ENCODE data around the gene ST6GALNAC4. TPM values are rescaled to one million over a fixed set of nuclear protein-coding genes. Genes with fewer than 3 reads are reported as not detected.
A peak's percentile ranks its signal among the peaks of the same experiment; 100 is the strongest.

Gene ST6GALNAC4
- polyA plus RNA-seq, 1 donor = 48.9 TPM

DNA sequence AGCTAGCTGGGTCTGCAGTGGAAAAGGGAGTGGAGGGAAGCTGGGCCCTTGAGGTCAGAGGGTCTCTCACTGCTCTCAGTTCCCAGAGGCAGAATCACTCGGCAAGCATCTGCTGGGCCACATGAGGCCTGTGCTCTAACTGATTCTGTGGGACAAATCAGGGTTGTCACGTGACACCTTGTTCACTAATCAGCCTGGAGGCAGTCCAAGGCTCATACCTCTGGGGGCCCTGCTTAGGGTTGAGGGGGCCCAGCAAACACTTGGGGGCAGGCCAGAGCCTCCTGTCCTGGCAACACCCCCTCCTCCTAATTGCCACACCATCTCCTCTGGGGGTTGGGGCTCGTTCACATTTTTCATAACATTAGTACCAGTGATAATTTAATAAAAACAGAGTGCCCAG is 29.9 kb upstream of the ST6GALNAC4 start:
- no peak for DNase-seq (ENCODE audit: low read depth)

DNA sequence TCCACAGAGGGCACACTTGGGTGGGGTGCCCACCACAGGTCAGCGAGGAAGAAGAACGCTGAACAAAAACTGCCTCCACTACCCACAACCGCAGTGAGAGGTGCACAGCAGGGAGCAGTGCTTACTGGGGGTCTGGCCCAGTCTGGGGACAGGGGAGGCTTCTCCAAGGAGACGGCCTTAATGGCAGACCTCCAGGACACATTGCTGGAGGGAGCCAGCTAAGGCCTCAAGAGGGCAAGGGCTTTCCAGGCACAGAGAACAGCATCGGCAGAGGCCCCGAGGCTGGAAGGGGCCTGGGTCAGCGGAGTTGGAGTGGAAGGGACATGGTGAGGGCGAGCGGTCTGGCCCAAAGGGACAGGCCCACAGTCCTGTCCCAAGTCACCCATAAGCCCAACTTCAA is 29.1 kb upstream of the ST6GALNAC4 start:
- DNase-seq (ENCODE audit: low read depth) = no peak

DNA sequence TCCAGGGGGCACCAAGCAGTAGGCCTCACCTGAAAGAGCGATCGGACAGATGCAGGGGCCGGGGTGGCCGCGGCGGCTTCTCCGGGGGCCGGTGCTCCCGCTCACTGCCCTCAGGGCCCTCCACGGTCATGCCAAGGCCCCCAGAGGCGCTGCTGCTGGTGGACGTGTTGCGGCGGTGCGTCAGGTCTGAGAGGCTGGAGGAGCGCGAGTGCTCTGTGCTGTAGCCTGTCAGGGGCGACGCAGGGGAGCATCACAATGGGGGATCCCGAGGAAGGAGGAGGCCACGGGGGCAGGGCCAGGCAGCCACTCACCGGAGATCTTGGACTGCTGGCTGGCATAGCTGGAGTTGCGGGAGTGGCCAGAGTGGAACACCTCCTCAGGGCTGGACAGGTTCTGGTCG is 28.5 kb upstream of the ST6GALNAC4 start:
- no peak for DNase-seq (ENCODE audit: low read depth)

DNA sequence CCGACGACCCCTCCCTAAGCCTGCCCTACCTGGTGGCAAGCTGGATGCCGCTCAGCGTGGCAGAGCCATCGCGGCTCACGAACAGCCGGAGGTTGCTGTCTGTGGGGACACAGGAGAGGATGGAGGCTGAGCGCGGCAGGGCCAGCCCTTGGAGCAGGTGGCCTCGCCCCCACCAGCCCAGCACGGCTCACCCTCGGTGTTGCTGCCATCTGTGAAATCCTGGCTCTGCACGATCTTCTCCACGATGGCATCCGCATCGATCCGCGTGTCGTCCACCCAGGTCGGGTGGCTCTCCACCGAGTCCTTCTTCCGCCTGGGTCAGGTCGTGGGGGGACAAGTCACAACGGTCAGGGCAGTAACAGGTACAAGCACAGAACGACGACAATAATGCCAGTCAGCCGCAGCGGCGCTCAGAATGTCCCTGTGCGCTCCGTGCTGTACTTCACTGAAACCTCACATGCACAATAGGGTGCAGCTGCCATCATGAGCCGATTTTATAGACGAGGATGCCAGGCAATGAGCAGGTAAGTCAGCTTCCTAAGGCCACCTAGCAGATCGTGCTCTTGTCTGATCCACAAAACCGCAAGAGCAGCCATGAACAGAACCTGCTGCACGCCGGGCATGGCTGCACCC is 27.9 kb upstream of the ST6GALNAC4 start:
- DNase-seq (ENCODE audit: low read depth) = no peak

DNA sequence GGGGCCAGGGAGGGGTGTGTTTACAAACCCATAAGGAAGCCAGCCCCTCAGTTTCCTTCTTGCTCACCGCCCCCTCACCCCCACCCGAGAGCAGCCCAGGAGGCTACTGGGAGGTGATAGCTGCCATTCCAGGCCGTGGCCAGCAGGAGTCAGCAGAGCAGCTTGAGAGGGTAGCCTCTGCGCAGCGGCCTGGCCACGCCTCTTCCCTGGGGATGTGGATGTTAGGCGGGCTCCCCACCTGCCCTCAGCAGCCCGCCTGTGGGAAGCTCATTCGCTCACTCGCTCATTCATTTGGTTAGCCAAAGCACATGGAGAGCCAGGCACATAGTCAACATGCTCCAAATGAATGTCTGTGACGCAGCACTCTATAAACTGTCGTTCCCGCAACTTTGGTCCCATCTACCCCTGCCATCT is 26.9 kb upstream of the ST6GALNAC4 start:
- DNase-seq (ENCODE audit: low read depth) = no peak

DNA sequence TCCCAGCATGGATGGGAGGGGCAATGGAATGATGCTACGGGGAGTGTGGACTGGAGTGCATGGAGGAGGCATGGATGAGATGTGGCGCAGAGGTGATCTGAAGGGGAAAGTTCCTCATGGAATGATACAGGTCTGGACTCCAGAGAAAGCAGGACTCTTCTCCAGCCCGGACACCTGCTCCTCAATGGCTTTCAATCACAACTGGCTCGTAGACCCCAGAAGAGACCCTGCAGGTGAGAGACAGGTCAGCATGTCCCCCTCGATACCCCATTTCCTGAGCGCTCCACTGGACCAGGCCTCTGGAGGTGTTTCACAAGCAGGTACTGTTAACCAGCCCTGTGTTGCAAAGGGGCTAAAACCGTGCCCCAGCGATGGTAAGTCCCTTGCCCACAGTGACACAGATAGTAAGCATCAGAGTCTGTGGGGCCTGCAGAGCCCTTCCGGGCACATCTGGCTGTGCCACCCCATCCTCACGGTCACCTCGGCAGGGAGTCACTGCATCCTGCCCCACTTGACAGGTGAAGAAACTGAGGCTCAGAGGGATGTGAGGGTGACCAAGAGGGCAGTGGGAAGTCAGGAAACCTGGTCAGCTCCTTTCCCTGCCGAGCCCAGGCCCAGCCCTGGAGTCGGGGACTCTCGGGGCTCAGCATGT is 26.3 kb upstream of the ST6GALNAC4 start:
- DNase-seq (ENCODE audit: low read depth) = no peak

DNA sequence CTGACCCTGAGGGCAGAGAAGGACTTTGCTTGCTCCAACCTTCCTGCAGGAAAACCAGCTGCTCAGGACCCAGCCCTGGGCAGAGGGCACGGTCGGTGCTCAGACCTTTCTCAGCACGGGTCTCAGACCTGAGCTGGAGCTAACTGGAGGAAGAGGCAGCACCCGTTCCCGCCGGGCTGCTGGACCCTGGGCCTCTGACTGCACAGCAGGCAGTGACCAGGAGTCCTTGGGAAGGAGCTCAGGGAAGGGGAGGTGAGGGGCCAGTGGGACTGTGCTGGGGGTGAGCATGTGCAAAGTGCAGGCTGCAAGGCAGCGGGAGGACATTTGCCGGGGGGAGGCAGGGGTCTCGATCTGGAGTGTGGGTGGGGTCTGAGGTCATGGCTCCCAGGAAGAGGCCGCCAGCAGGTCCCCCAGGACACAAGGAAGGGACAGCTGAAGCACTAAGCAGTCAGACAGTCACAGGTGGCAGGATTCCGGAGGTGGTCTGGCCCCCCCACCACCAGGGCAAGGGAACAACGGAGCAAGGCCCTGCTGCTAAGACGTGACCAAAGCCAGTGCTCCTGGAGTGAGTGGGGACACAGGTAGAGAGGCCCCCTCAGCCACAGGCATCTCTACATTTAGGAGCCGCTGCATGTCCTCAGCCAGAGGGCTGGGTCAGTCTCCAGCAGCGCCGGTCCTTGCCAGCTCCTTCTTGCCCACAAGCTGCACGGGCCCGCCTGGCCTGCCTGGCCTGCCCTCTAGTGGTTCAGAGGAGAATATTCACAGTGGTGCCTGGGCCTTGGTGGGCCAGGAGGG is 25.6 kb upstream of the ST6GALNAC4 start:
- DNase-seq (ENCODE audit: low read depth) = no peak

DNA sequence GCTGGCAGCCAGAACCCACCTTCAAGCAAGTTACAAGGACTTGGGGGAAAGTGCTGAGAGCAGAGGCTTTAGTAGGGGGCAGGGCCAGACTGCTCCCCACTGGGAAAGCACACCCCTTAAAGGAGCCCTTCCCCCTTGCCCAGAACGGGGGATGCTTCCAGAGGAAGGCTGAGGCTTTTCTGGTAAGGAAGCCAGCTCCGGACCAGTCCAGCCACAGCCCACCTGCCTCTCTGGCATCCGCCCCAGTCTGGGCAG is 25.0 kb upstream of the ST6GALNAC4 start:
- no peak for DNase-seq (ENCODE audit: low read depth)

DNA sequence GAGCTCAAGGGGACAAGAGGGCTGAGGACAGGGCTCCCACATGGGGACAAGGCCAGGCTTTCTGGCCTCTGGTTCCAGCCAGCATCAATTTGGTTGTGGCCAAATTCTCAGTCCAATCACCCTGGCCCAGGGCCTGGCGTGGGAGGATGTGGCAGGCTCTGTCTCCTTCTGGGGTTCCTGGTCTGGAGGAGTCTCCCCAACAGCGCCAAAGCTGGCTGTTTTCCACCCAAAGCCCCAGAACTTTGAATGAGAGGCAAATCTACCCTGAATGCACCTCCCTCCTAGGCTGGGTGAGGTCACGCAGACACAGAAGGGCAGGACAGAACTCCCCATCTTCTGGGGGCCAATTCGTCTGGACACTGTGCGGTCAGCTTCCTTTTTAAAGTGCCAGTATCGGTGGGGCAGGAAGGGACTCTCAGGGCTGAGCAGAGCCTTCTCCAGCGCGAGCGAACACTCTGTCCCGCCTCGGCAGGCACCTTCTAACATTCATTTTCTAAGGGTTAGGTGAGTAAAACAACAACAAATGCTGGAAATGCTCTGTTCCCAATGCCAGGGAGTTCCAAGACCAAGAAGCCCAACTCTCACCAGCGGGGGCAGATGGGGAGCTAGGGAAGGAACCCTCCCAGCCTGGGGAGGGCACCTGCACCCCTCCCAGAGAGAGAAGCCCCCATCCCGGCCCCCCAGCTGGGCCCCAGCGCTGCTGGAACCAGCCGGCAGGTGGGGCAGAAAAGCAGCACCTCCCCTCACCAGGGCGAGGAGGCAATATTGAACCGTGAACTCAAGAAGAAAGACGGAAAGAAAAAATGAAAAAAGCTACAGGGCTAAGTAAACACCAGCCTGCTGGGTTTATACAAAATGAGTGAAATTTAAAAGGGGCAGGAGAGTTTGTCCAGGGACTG is 24.5 kb upstream of the ST6GALNAC4 start:
- no peak for DNase-seq (ENCODE audit: low read depth)

DNA sequence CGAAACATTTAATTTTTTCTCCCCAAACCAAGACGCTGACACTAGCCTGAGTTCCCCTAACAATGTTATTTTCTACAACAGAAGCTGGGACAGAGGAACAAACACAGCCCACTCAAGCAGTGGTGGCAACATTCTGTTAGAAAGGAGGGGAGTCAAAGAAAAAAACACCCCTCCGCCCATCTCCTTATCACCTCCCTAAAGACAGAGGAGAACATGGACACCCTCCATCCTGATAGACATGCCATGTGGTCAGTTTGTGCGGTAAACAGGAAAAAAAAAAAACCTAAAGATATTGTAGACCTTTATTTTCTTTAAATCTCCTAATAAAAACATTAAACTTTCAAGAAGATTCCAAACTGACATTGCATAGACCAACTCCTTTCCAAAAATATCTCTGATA is 23.8 kb upstream of the ST6GALNAC4 start:
- no peak for DNase-seq (ENCODE audit: low read depth)

DNA sequence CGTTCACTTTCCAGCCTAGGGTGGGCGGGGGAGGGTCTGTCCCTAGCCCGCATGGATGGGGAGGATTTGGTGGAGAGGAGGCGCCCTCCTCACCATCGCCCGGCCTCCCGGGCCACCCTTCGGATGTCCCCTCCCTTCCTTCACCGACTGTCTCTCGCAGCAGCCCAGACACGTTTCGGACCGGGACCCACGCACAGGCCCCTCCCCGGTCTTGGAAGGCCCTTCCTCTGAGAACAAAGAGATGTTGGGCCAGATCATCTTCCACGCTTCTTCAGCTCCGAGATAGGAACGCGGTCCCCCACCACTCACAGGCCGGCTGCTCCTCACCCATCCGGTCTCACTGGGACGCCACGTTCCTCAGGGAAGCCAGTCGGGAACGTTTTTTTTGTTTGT is 21.5 kb upstream of the ST6GALNAC4 start:
- DNase-seq (ENCODE audit: low read depth) = no peak

DNA sequence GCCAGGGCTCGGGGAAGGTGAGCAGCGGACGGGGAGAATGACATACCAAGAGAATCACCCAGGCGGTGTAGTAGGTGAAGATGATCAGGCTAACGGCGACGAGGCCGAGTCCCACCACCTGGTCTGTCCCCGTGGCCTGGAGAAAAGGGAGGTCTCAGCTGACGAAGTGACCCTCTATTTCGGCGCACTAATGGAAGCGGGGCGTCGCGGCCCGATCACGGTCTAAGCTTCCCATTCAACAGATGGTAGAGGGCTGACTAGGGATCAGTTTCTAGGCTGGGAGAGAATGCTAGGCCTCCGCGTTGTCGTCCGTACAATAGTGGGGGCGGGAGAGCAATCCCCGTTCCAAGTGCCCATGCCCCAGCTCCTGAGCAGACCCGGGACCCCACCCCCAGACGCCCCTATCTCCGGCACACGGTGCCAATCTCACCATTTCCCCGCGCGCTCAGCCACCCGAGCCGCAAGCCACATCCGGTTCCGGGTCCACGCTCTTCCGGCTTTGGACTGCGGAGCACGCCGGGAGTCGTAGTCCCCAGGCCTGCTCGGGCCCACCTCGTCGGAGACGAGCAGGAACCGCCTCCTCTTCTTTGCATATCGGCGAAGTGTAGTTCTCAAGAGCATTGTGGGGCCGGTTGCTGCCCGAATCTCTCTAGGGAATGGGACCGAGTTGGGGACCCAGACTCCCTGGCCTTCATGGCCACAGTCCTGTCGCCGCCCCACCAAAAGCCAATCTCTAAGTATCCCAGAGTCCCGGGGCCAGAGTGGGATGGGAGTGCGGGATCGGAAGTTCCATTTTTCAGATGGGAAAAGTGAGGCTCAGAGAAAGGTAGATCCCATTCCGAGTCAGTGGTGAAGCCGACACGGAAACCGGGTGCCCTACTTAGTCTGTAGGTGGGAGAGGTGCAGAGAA is 20.8 kb upstream of the ST6GALNAC4 start, which contains the start of gene DPM2:
Gene DPM2, minus strand, starts transcription at position 467 of the 910 bp plus-strand sequence. Its CDS starts 34 bp downstream, at position 433.
- DNase-seq (ENCODE audit: low read depth) = peak; percentile 75

DNA sequence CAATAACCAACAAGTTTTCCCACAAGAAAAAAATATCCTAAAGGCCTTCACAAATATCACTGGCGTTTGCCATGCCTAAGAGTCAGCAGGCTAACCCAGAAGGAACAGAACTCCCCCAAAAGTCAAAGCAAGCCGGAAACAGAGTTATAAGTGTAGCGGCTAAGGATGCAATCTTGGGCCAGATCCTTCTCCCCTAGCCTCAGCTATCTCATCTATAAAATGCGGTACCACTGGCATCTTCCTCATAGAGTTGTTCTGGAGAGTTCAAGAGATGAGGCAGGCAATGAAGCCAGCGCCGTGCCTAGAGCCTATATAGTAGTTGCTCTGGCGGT is 20.2 kb upstream of the ST6GALNAC4 start:
- DNase-seq (ENCODE audit: low read depth) = no peak

DNA sequence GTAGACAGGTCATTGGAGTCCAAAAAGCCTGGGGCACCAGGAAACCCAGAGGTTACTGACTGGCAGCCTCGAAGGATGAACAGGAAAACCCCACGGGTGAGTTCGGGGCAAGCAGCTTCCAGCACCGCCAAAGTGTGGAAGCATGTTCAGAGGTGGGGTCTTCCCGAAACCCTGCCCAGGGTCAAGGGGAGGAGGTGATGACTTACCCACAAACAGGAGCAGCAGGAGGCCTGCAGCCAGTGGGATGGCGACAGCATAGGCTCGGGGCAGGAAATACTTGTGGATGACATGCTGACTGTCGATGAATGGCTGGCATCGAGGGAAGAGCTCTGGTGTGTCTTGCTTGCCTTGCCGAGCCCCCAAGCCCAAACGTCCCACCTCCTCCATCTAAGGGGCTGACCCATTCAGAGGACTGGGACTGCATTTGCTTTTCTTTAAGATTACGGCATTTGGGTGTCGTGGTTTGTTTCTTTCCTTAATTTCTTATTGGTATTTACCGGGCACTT is 19.6 kb upstream of the ST6GALNAC4 start:
- no peak for DNase-seq (ENCODE audit: low read depth)

DNA sequence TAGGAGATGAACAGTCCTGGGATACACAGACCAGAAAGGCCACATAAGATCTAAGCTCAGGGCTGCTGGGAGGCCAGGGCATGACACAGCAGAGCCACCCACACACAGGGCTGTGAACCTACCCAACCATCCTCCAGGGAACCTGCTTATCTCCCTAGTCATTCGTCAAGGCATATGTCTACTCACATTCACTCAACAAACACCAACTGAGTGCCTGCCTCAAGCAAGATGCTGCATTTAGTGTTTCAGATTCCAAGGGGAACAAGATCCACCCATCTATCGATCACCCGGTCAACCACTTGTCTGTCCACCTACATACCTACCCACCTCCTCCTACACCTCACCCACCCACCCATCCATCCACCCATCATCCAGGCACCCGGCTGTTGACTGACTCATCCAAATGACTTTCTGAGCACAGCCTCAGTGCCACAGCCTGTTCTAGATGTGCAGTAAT is 19.0 kb upstream of the ST6GALNAC4 start:
- no peak for DNase-seq (ENCODE audit: low read depth)

DNA sequence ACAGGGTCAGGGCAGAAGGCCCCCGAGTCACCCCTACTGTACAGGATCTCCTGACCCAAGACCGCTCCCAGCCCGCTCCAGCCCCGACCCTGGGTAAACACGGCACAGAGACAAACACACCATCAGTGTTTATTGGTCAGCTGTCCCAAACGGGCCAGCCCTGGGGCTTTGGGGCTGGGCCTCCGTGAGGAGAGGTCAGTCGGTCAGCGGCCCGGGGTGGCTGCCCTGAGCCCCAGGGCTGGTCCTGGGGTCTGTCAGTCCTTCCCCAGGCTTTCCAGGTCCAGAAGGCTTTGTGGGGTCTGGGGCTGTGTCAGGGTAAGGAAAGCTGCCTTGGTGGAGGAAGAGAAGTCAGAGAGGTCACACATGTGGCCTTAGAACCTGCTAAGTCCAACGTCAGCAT is 18.1 kb upstream of the ST6GALNAC4 start:
- no peak for DNase-seq (ENCODE audit: low read depth)

DNA sequence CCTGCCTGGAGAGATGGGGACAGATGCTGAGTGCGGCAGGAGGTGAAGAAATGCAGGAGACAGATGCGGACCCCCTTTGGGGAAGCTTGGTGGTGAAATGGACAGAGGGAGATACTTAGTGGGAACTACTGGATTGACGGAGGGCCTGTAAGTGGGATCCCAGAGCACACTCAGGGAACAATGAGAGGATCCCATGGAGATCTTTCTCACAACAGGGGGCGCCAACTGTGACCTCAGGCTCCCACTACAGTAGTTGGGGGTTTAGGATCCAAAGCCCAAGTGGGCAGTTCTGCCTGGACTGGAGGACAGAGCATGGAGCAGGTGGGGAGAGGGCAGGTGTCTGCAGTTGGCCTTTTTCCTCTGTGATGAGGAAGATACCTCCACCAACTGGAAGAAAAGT is 17.4 kb upstream of the ST6GALNAC4 start:
- DNase-seq (ENCODE audit: low read depth) = no peak

DNA sequence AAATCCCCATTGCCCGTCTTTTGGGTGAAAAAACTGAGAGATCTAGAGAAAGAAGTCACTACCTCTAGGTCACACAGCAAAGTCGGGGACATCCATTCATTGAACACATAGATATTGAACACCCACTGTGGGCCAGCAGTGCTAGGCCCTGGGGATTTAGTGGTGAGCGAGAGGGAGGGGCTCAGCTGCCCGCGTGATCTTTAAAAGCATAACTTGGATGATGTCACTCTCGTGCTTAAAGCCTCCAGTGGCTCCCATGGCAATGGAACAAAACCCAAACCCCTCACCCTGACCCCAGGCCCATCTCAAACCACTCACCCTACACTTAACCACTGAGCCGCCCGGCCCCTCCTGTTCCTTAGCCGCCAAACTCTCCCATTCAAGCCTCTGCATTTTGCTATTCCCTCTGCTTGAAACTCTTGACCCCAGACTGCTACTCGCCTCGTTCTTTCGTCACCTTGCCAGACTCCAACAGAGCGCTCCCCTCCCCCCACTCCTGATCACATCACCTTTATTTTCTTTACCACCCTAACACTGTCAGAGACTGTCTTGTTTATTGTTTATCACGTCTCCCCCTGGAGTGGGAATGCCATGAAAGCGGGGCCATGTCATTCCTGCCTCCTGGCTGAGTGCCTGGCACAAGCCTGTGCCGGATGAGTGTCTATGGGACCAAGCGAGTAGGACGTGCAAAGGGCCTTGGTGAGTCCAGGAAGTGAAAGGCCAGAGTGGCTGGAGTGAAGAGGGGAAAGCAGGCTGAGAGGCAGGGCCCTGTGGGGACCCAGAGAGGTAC is 14.4 kb upstream of the ST6GALNAC4 start:
- DNase-seq (ENCODE audit: low read depth) = no peak

DNA sequence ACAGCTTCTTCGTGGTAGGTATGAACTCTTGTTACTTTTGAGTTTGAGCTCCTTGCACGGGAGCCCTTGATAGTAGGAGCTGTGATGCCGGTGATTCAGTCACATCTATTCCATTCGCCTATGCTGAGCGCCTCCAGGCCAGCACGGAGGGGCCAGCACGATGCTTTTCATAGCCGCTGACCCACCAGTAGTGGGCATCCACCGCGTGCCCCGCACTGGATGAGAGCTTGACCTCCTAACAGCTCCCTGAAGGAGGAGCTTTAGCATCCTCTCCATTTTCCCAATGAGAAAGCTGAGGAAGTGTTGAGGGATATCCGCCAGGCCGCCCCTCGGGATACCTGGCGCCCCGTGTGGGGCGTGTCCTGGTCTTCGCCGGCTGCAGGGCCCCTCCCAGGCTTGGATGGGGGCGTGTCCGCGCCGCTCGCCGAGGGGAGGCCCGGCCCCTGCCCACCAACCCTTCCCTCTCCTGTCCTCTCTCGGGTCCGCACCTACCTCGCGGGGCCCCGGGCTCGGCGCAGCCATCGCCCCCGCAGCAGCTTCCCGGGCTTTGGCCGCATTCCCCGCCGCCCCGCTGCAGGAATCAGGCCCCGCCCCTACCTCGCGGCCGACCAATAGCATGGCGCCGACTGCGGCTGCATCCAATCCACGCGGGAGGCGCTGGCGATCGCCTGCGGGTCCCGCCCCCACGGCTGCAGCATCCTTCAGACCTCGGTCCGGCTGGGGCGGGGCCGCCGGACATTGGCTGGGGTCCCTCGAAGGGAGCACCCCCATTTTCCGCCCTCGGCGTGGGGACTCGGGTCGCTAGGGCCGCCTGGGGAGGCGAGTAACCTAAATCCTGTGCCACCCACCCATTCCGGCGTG is 13.6 kb upstream of the ST6GALNAC4 start, which contains the start of gene PIP5KL1:
Gene PIP5KL1, minus strand, starts transcription at position 547 of the 861 bp plus-strand sequence. Its CDS starts 25 bp downstream, at position 522.
- no peak for DNase-seq (ENCODE audit: low read depth)
